SH-SY5Y (cell line): ENCODE data around the gene MCMBP.

Experiments used
- GATA2 ChIP-seq: IDR thresholded peaks from 2 replicates; pipeline ENCODE4 v1.6.1; 2011; ENCODE audit warnings: mild to moderate bottlenecking, low read depth, low read length
- GATA3 ChIP-seq: IDR thresholded peaks from 2 replicates; pipeline ENCODE4 v1.6.1; 2011; ENCODE audit warnings: low read depth, mild to moderate bottlenecking, low read length, moderate library complexity

GRCh38 chr10:119878524-119878923 is 5.9 kb upstream of the MCMBP start:
- no peak for TF ChIP-seq GATA2
- TF ChIP-seq GATA3: no peak
